PC-9 (cell line): ENCODE measurements around the gene SH2D1B. TPM values are rescaled to one million over a fixed set of nuclear protein-coding genes. Genes with fewer than 3 reads are reported as not detected.

ENCODE experiments used
- BruUV-seq: library from RNA; stranded (reverse); fragments of 400-500 nt; replicated peaks from 2 replicates; lab custom pipeline; 2021; lab: Mats Ljungman, UMichigan
- CTCF ChIA-PET: fragments of 300-600 bp; sonication (Branson Sonifier 250); formaldehyde crosslinking; loops from one replicate; lab custom pipeline; 2022; ENCODE audit warnings: antibody characterized with exemption; lab: Charles Lee
- POLR2A ChIA-PET: fragments of 300-600 bp; sonication (Branson Sonifier 250); formaldehyde crosslinking; loops from one replicate; lab custom pipeline; 2022; ENCODE audit warnings: antibody characterized with exemption; ENCODE audit not compliant: unreplicated experiment; lab: Charles Lee
- DNase-seq, 2 experiments: peaks; one replicate each; pipeline versions ENCODE4 v3.0.0 to v3.0.0-alpha.2; 2015 to 2022; ENCODE audit warnings: mixed read lengths in 1 of 2
- H2AFZ ChIP-seq: fragments of 200-600 bp; sonication (generic); 2 replicates; pipeline ENCODE4 v1.8.1; 2017; ENCODE audit warnings: antibody characterized with exemption
- H3F3A ChIP-seq: fragments of 200-600 bp; sonication (generic); 2 replicates; pipeline ENCODE4 v1.8.1; 2017; ENCODE audit warnings: antibody characterized with exemption, mild to moderate bottlenecking, low read depth; ENCODE audit not compliant: insufficient read depth
- H3K27ac ChIP-seq: fragments of 200-600 bp; sonication (generic); 2 replicates; pipeline ENCODE4 v1.6.1; 2016; ENCODE audit warnings: mixed run types
- H3K27me3 ChIP-seq: fragments of 200-600 bp; sonication (generic); 2 replicates; pipeline ENCODE4 v1.6.1; 2016; ENCODE audit warnings: low read depth, mixed run types; ENCODE audit not compliant: insufficient read depth
- H3K36me3 ChIP-seq: fragments of 200-600 bp; sonication (generic); 2 replicates; pipeline ENCODE4 v1.6.1; 2016; ENCODE audit warnings: low read depth, mixed run types
- H3K4me1 ChIP-seq: fragments of 200-600 bp; sonication (generic); replicated peaks from 2 replicates; pipeline ENCODE4 v1.6.1; 2016; ENCODE audit warnings: mixed run types; ENCODE audit not compliant: insufficient read depth
- H3K4me2 ChIP-seq: fragments of 200-600 bp; sonication (generic); 2 replicates; pipeline ENCODE4 v1.6.1; 2017; ENCODE audit warnings: mixed run types
- H3K4me3 ChIP-seq: fragments of 200-600 bp; sonication (generic); 2 replicates; pipeline ENCODE4 v1.6.1; 2016; ENCODE audit warnings: mixed run types
- H3K79me2 ChIP-seq: fragments of 200-600 bp; sonication (generic); 2 replicates; pipeline ENCODE4 v1.6.1; 2017; ENCODE audit warnings: low read depth, mixed run types
- H3K9me2 ChIP-seq: fragments of 200-600 bp; sonication (generic); 2 replicates; pipeline ENCODE4 v1.8.1; 2017; ENCODE audit warnings: mild to moderate bottlenecking; ENCODE audit not compliant: insufficient read depth
- H3K9me3 ChIP-seq: fragments of 200-600 bp; sonication (generic); 2 replicates; pipeline ENCODE4 v1.8.1; 2016; ENCODE audit warnings: low read depth; ENCODE audit not compliant: insufficient read depth
- H4K20me1 ChIP-seq: fragments of 200-600 bp; sonication (generic); 2 replicates; pipeline ENCODE4 v1.8.1; 2017; ENCODE audit not compliant: insufficient read depth
- EZH2 ChIP-seq: fragments of 200-600 bp; sonication (generic); IDR thresholded peaks from 2 replicates; pipeline ENCODE4 v1.8.0; 2017; ENCODE audit warnings: antibody characterized with exemption, low read depth
- intact Hi-C: fragments of 100-400 bp; cut with micrococcal nuclease; formaldehyde crosslinking; loops from one replicate; pipeline ENCODE4 v1.10.0; 2022; ENCODE audit not compliant: unreplicated experiment
- total RNA-seq: library from RNA; stranded (reverse); gene quantifications from 2 replicates; pipeline ENCODE4 v1.2.3, GENCODE V29; 2021
- TF ChIP-seq, protein P1 (sequence below): fragments of 200-600 bp; sonication (generic); conservative IDR thresholded peaks from 2 replicates; pipeline ENCODE4 v1.6.1; 2017; ENCODE audit warnings: mixed run types, antibody characterized with exemption, mild to moderate bottlenecking, moderate library complexity

The SH2D1B gene
- total RNA-seq, 1 experiment from 2014 or later: not detected

GRCh38 chr1:162369571-162369970, 42.4 kb downstream of the SH2D1B start:
- Histone ChIP-seq H3K9me2 (no peaks in the 10 kb centered on the region), H3K4me3 (no peak overlapping the region), H3K4me1 (peaks cover 28% of the 10 kb centered on the region), H3K4me2 (no peak overlapping the region), H3K27me3 (no peaks in the 10 kb centered on the region), H2AFZ (no peak overlapping the region), H4K20me1 (peaks cover 10% of the 10 kb centered on the region; the same call in 1 of the 2 replicates), H3K79me2 (no peaks in the 10 kb centered on the region), H3K27ac (no peak overlapping the region), H3K36me3 (no peaks in the 10 kb centered on the region), H3K9me3 (no peaks in the 10 kb centered on the region), H3F3A (peaks cover 12% of the 10 kb centered on the region; the same call in 1 of the 2 replicates)
- intact Hi-C loops: no loop called here
- DNase-seq: no peak
- BruUV-seq: no TSS peak
- POLR2A ChIA-PET: no interaction called here
- no peak for TF ChIP-seq EZH2
- TF ChIP-seq, protein P1, sequence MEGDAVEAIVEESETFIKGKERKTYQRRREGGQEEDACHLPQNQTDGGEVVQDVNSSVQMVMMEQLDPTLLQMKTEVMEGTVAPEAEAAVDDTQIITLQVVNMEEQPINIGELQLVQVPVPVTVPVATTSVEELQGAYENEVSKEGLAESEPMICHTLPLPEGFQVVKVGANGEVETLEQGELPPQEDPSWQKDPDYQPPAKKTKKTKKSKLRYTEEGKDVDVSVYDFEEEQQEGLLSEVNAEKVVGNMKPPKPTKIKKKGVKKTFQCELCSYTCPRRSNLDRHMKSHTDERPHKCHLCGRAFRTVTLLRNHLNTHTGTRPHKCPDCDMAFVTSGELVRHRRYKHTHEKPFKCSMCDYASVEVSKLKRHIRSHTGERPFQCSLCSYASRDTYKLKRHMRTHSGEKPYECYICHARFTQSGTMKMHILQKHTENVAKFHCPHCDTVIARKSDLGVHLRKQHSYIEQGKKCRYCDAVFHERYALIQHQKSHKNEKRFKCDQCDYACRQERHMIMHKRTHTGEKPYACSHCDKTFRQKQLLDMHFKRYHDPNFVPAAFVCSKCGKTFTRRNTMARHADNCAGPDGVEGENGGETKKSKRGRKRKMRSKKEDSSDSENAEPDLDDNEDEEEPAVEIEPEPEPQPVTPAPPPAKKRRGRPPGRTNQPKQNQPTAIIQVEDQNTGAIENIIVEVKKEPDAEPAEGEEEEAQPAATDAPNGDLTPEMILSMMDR: no peak
- CTCF ChIA-PET: no interaction called here

GRCh38 chr1:162368451-162368850, 43.5 kb downstream of the SH2D1B start:
- H3K79me2 ChIP-seq: no peaks in the 10 kb centered on the region
- no TSS peak for BruUV-seq
- intact Hi-C loops: no loop called here
- peaks cover 2% of the 10 kb centered on the region; the same call in 1 of the 2 replicates for H4K20me1 ChIP-seq
- POLR2A ChIA-PET: no interaction called here
- H3K4me1 ChIP-seq: peaks cover 19% of the 10 kb centered on the region
- H3F3A ChIP-seq: peaks cover 7% of the 10 kb centered on the region; the same call in 1 of the 2 replicates
- H2AFZ ChIP-seq: no peak overlapping the region
- no peaks in the 10 kb centered on the region for H3K27me3 ChIP-seq
- no peak for DNase-seq
- H3K36me3 ChIP-seq: no peaks in the 10 kb centered on the region
- H3K9me2 ChIP-seq: no peaks in the 10 kb centered on the region
- CTCF ChIA-PET: interaction anchor here (0.7 kb wide), 1 partner anchor 331 kb away, joined by 3 read pairs; no protein-coding TSS in a partner anchor
- no peak overlapping the region for H3K27ac ChIP-seq
- H3K4me2 ChIP-seq: no peak overlapping the region
- no peak overlapping the region for H3K4me3 ChIP-seq
- TF ChIP-seq EZH2: no peak
- TF ChIP-seq, protein P1: no peak
- no peaks in the 10 kb centered on the region for H3K9me3 ChIP-seq

DNA sequence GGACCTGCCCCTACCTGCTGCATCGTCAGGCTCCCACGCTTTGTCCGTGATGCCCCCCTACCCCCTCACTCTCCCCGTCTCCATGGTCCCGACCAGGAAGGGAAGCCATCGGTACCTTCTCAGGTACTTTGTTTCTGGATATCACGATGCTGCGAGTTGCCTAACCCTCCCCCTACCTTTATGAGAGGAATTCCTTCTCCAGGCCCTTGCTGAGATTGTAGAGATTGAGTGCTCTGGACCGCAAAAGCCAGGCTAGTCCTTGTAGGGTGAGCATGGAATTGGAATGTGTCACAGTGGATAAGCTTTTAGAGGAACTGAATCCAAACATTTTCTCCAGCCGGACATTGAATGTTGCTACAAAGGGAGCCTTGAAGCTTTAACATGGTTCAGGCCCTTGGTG, 44.2 kb downstream of the SH2D1B start:
- no peaks in the 10 kb centered on the region for H3K79me2 ChIP-seq
- H3K36me3 ChIP-seq: no peaks in the 10 kb centered on the region; the same call in 1 of the 2 replicates
- H3F3A ChIP-seq: peaks cover under 1% of the 10 kb centered on the region; the same call in 1 of the 2 replicates
- BruUV-seq: no TSS peak
- intact Hi-C loops: no loop called here
- no peaks in the 10 kb centered on the region for H3K9me2 ChIP-seq
- no peak overlapping the region for H2AFZ ChIP-seq
- no peak for DNase-seq
- H3K4me3 ChIP-seq: no peak overlapping the region
- no peaks in the 10 kb centered on the region for H3K9me3 ChIP-seq
- H3K27me3 ChIP-seq: no peaks in the 10 kb centered on the region
- ChIA-PET POLR2A (no interaction called here), CTCF (interaction anchor here (0.7 kb wide), 1 partner anchor 331 kb away, joined by 3 read pairs; no protein-coding TSS in a partner anchor)
- H3K27ac ChIP-seq: no peak overlapping the region
- no peaks in the 10 kb centered on the region for H4K20me1 ChIP-seq
- TF ChIP-seq, protein P1: no peak
- TF ChIP-seq EZH2: no peak
- no peak overlapping the region for H3K4me2 ChIP-seq
- H3K4me1 ChIP-seq: peaks cover 12% of the 10 kb centered on the region; the same call in 1 of the 2 replicates
